HEK293T (cell line): ENCODE data around the gene FILIP1L.

ENCODE experiments used
- BHLHE40 ChIP-seq: fragments of 450-650 bp; IDR thresholded peaks from 2 replicates; pipeline ENCODE4 v1.6.1; 2016; ENCODE audit warnings: mild to moderate bottlenecking, moderate library complexity, borderline replicate concordance
- CTBP1 ChIP-seq: fragments of 450-650 bp; IDR thresholded peaks from 2 replicates; pipeline ENCODE4 v1.6.1; 2016; ENCODE audit warnings: borderline replicate concordance
- ELF4 ChIP-seq: fragments of 450-650 bp; IDR thresholded peaks from 2 replicates; pipeline ENCODE4 v1.6.1; 2017; ENCODE audit warnings: antibody characterized with exemption
- FOXA1 ChIP-seq: fragments of 450-650 bp; IDR thresholded peaks from 2 replicates; pipeline ENCODE4 v1.6.1; 2016; ENCODE audit warnings: mild to moderate bottlenecking
- FOXK2 ChIP-seq: fragments of 450-650 bp; IDR thresholded peaks from 2 replicates; pipeline ENCODE4 v1.6.1; 2016; ENCODE audit warnings: mild to moderate bottlenecking
- FOXM1 ChIP-seq: fragments of 450-650 bp; IDR thresholded peaks from 2 replicates; pipeline ENCODE4 v1.6.1; 2017; ENCODE audit warnings: mild to moderate bottlenecking, borderline replicate concordance
- HDGF ChIP-seq: fragments of 450-650 bp; IDR thresholded peaks from 2 replicates; pipeline ENCODE4 v1.6.1; 2017; ENCODE audit warnings: antibody characterized with exemption, borderline replicate concordance
- LEF1 ChIP-seq: fragments of 450-650 bp; IDR thresholded peaks from 2 replicates; pipeline ENCODE4 v1.6.1; 2017; ENCODE audit warnings: mild to moderate bottlenecking, borderline replicate concordance
- NFRKB ChIP-seq: fragments of 450-650 bp; IDR thresholded peaks from 2 replicates; pipeline ENCODE4 v1.6.1; 2016; ENCODE audit warnings: mild to moderate bottlenecking, moderate library complexity
- PKNOX1 ChIP-seq: fragments of 450-650 bp; IDR thresholded peaks from 2 replicates; pipeline ENCODE4 v1.6.1; 2016
- SP1 ChIP-seq: fragments of 450-650 bp; IDR thresholded peaks from 2 replicates; pipeline ENCODE4 v1.6.1; 2017
- SUZ12 ChIP-seq: fragments of 450-650 bp; IDR thresholded peaks from 2 replicates; pipeline ENCODE4 v1.6.1; 2016; ENCODE audit warnings: mild to moderate bottlenecking
- TARDBP ChIP-seq: fragments of 450-650 bp; IDR thresholded peaks from 2 replicates; pipeline ENCODE4 v1.6.1; 2016
- ZNF384 ChIP-seq: fragments of 450-650 bp; IDR thresholded peaks from 2 replicates; pipeline ENCODE4 v1.6.1; 2016

GRCh38 chr3:100059472-100059871 is 54.8 kb downstream of the FILIP1L start:
- TF ChIP-seq FOXK2: no peak
- no peak for TF ChIP-seq BHLHE40
- no peak for TF ChIP-seq FOXA1
- TF ChIP-seq SP1: no peak
- no peak for TF ChIP-seq ELF4
- no peak for TF ChIP-seq PKNOX1
- TF ChIP-seq HDGF: no peak
- TF ChIP-seq ZNF384: no peak
- TF ChIP-seq CTBP1: no peak
- no peak for TF ChIP-seq NFRKB
- no peak for TF ChIP-seq FOXM1
- no peak for TF ChIP-seq TARDBP
- TF ChIP-seq SUZ12: no peak
- TF ChIP-seq LEF1: no peak
